Endothelial cell of umbilical vein (primary cell): Measurements from ENCODE around the gene RSPH1. TPM values are rescaled to one million over a fixed set of nuclear protein-coding genes. Genes with fewer than 3 reads are reported as not detected.

Source experiments
- BruUV-seq: library from RNA; stranded (reverse); fragments of 400-500 nt; replicated peaks from 2 replicates; lab custom pipeline; 2021; lab: Mats Ljungman, UMichigan
- CTCF ChIA-PET: fragments of 300-600, 350-600 bp; sonication (Branson Sonifier 250); formaldehyde crosslinking; loops from one replicate; lab custom pipeline; 2021; ENCODE audit warnings: antibody characterized with exemption, inconsistent platforms; lab: Charles Lee
- POLR2A ChIA-PET: fragments of 300-600, 350-600 bp; sonication (Branson Sonifier 250); formaldehyde crosslinking; loops from one replicate; lab custom pipeline; 2021; ENCODE audit warnings: antibody characterized with exemption, inconsistent platforms; lab: Charles Lee
- DNase-seq: peaks from one replicate; pipeline ENCODE4 v3.0.0-alpha.2; 2011; ENCODE audit warnings: low read depth, low spot score
- FAIRE-seq: peaks from 2 replicates; lab custom pipeline; 2011; peaks lifted over from hg19 to GRCh38; lab: Jason Lieb, UNC
- H2AFZ ChIP-seq: 2 replicates; pipeline ENCODE4 v1.6.0; 2012; ENCODE audit warnings: low read depth, low read length, control low read depth, inconsistent platforms
- H3K27ac ChIP-seq: 2 replicates; pipeline ENCODE4 v1.5.1; 2011; ENCODE audit warnings: low read depth, mild to moderate bottlenecking, control low read depth, low read length, moderate library complexity; ENCODE audit not compliant: insufficient read depth
- H3K27me3 ChIP-seq, 2 experiments: 2 replicates each; pipeline versions ENCODE4 v1.6.0 to v1.6.1; 2011; ENCODE audit warnings: low read length in 2 of 2, mixed read lengths in 1 of 2; ENCODE audit not compliant: control insufficient read depth in 2 of 2, insufficient read depth in 2 of 2
- H3K36me3 ChIP-seq, 2 experiments: 2 replicates in 1 of 2; 3 replicates in 1 of 2; pipeline ENCODE4 v1.5.1; 2011; ENCODE audit warnings: low read length in 2 of 2, mild to moderate bottlenecking in 1 of 2, moderate library complexity in 1 of 2; ENCODE audit not compliant: control insufficient read depth in 2 of 2, insufficient read depth in 2 of 2; ENCODE audit errors: extremely low read depth in 1 of 2
- H3K4me1 ChIP-seq: 3 replicates; pipeline ENCODE4 v1.5.1; 2011; ENCODE audit warnings: mild to moderate bottlenecking, low read length; ENCODE audit not compliant: control insufficient read depth, insufficient read depth; ENCODE audit errors: extremely low read depth
- H3K4me2 ChIP-seq: 2 replicates; pipeline ENCODE4 v1.6.1; 2011; ENCODE audit warnings: low read length, control low read depth, mixed read lengths; ENCODE audit not compliant: insufficient read depth
- H3K4me3 ChIP-seq, 3 experiments: fragments of 200-600 bp in 1 of 3; sonication (generic), shearing (Covaris generic) in 1 of 3; replicated peaks in 1 of 3; 2 replicates each; pipeline ENCODE4 v1.5.1; 2011 to 2016; ENCODE audit warnings: control low read depth in 3 of 3, low read length in 3 of 3, mild to moderate bottlenecking in 2 of 3, inconsistent platforms in 1 of 3, low read depth in 1 of 3, moderate library complexity in 1 of 3; ENCODE audit not compliant: insufficient read depth in 1 of 3
- H3K79me2 ChIP-seq: 2 replicates; pipeline ENCODE4 v1.6.0; 2012; ENCODE audit warnings: low read length, inconsistent platforms; ENCODE audit not compliant: control insufficient read depth, insufficient read depth
- H3K9ac ChIP-seq: replicated peaks from 2 replicates; pipeline ENCODE3; 2011; ENCODE audit warnings: low read length, control low read depth; ENCODE audit not compliant: insufficient read depth; ENCODE audit errors: extremely low read depth
- H3K9me1 ChIP-seq: replicated peaks from 3 replicates; pipeline ENCODE4 v1.6.0; 2011; ENCODE audit warnings: mild to moderate bottlenecking, low read length; ENCODE audit not compliant: control insufficient read depth, insufficient read depth; ENCODE audit errors: extremely low read depth
- H3K9me3 ChIP-seq: replicated peaks from 2 replicates; pipeline ENCODE4 v1.5.1; 2012; ENCODE audit warnings: low read length, inconsistent platforms; ENCODE audit not compliant: control insufficient read depth, insufficient read depth
- H4K20me1 ChIP-seq: replicated peaks from 2 replicates; pipeline ENCODE3; 2011; ENCODE audit warnings: mild to moderate bottlenecking, low read length; ENCODE audit not compliant: control insufficient read depth, insufficient read depth; ENCODE audit errors: extremely low read depth
- EZH2 ChIP-seq: IDR thresholded peaks from 2 replicates; pipeline ENCODE4 v1.6.1; 2012; ENCODE audit warnings: borderline replicate concordance, low read depth, mild to moderate bottlenecking, moderate library complexity, low read length, inconsistent platforms; ENCODE audit not compliant: severe bottlenecking
- FOS ChIP-seq: IDR thresholded peaks from 2 replicates; pipeline ENCODE4 v1.6.1; 2011; ENCODE audit warnings: mild to moderate bottlenecking, low read length, moderate library complexity, borderline replicate concordance; ENCODE audit not compliant: insufficient read depth
- GATA2 ChIP-seq: IDR thresholded peaks from 2 replicates; pipeline ENCODE4 v1.7.0; 2011; ENCODE audit warnings: low read depth, mild to moderate bottlenecking, moderate library complexity, mixed read lengths, low read length; ENCODE audit not compliant: insufficient read length, insufficient read depth
- JUN ChIP-seq: IDR thresholded peaks from 2 replicates; pipeline ENCODE4 v1.6.1; 2011; ENCODE audit warnings: borderline replicate concordance, low read depth; ENCODE audit not compliant: insufficient read length, insufficient read depth
- MAX ChIP-seq: IDR thresholded peaks from 2 replicates; pipeline ENCODE4 v1.6.1; 2011; ENCODE audit not compliant: insufficient read depth, insufficient read length
- MYC ChIP-seq: IDR thresholded peaks from one replicate; pipeline ENCODE4 v1.6.1; 2011; ENCODE audit warnings: mild to moderate bottlenecking, low read depth, low read length
- POLR2A ChIP-seq: IDR thresholded peaks from 2 replicates; pipeline ENCODE4 v1.6.1; 2012; ENCODE audit warnings: low read depth, mild to moderate bottlenecking, control low read depth, low read length
- POLR2AphosphoS5 ChIP-seq: IDR thresholded peaks from 2 replicates; pipeline ENCODE4 v1.6.1; 2012; ENCODE audit warnings: low read depth, mild to moderate bottlenecking, control low read depth, low read length, moderate library complexity; ENCODE audit not compliant: insufficient read depth
- dilution Hi-C: fragments of 300-500 bp; cut with MboI; formaldehyde crosslinking; loops from one replicate; pipeline ENCODE4 v1.15.0; 2019; ENCODE audit warnings: low sequenced_read_pairs; ENCODE audit not compliant: extremely low pct_ligation_motif_present
- intact Hi-C: fragments of 100-400 bp; cut with micrococcal nuclease; formaldehyde crosslinking; loops from one replicate; pipeline ENCODE4 v1.10.0; 2022
- polyA plus RNA-seq, 4 experiments: library from polyadenylated mRNA; depleted of rRNA in 3 of 4; stranded (reverse) in 3 of 4; unstranded in 1 of 4; fragments of >200 nt; gene quantifications; 2 replicates each; pipeline versions ENCODE4 v1.2.1 to v1.2.3, GENCODE V29; 2011 to 2012; ENCODE audit warnings: missing spikeins in 1 of 4
- total RNA-seq: library from RNA; stranded (reverse); gene quantifications from 2 replicates; pipeline ENCODE4 v1.2.3, GENCODE V29; 2021
- TF ChIP-seq, protein P1 (sequence below), 2 donors: IDR thresholded peaks; 1 replicate in 1 of 2; 2 replicates in 1 of 2; pipeline ENCODE4 v1.5.1; 2011; ENCODE audit warnings: low read length in 2 of 2, mild to moderate bottlenecking in 2 of 2, moderate library complexity in 2 of 2, control low read depth in 1 of 2, inconsistent platforms in 1 of 2, low read depth in 1 of 2; ENCODE audit not compliant: insufficient read depth in 1 of 2; ENCODE audit errors: extremely low read depth in 1 of 2

RSPH1 gene
- total and polyA plus RNA-seq, 2 donors (not counting 3 experiments of a cell fraction or from before 2014, with no cell fraction given): 0.08 TPM; not detected in 1

DNA sequence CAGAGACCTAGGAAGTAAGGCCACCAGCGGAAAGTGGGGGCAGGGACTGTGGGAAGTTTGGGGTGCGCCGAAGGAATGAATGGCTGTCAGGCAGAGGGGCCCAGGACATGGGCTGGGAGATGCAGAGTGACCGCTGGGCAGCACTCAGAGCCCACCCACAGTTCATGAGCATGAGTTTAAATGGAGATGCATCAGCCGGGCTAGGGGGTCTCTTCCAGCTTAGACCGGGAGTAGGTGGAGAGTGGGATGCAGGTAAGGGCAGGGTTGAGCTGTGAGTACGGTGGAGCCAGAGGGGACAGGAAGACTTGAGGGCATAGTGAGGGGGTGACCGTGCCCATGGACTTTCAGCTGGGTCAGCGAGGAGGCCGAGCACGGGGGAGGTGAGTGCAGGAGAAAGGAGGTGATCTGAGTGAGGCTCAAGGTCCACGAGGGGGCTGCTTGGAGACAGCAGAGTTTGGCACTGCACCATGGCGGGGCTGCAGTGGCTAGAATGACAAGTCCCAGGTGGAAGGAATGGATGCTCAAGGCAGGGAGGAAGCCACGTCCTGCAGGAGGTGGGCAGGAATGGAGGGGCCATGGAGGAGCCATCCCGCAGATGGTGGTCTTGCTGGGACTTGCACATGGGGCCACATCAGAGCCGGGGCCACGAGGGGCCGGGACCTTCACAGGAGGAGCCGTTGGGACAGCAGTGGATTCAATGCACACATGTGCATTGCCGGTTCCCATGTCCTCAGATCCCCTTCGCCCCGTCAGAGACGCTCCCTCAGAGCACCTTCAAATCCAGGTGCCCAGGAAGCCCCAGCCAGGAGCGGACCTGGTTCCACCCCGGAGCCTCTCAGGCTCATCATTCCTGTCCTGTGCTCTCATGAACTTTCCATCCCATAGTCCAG lies 57.5 kb downstream of the RSPH1 start:
- no TSS peak for BruUV-seq
- H3K4me3 ChIP-seq: no peak overlapping the region
- H3K9me3 ChIP-seq: no peaks in the 10 kb centered on the region
- H3K36me3 ChIP-seq: no peaks in the 10 kb centered on the region
- no peaks in the 10 kb centered on the region for H3K79me2 ChIP-seq
- no peaks in the 10 kb centered on the region for H3K27me3 ChIP-seq
- H3K9ac ChIP-seq: no peak overlapping the region
- POLR2A ChIA-PET: no interaction called here
- DNase-seq: no peak
- TF ChIP-seq FOS: no peak
- TF ChIP-seq POLR2AphosphoS5: no peak
- TF ChIP-seq GATA2: no peak
- no peak for TF ChIP-seq MYC
- no peak for TF ChIP-seq MAX
- TF ChIP-seq JUN: no peak
- TF ChIP-seq, protein P1, sequence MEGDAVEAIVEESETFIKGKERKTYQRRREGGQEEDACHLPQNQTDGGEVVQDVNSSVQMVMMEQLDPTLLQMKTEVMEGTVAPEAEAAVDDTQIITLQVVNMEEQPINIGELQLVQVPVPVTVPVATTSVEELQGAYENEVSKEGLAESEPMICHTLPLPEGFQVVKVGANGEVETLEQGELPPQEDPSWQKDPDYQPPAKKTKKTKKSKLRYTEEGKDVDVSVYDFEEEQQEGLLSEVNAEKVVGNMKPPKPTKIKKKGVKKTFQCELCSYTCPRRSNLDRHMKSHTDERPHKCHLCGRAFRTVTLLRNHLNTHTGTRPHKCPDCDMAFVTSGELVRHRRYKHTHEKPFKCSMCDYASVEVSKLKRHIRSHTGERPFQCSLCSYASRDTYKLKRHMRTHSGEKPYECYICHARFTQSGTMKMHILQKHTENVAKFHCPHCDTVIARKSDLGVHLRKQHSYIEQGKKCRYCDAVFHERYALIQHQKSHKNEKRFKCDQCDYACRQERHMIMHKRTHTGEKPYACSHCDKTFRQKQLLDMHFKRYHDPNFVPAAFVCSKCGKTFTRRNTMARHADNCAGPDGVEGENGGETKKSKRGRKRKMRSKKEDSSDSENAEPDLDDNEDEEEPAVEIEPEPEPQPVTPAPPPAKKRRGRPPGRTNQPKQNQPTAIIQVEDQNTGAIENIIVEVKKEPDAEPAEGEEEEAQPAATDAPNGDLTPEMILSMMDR (IDR thresholded peaks at IDR 0.05; ENCODE audit: extremely low read depth in 1 of 2, insufficient read depth in 1 of 2, low read depth in 1 of 2, low read length in 2 of 2): no peak
- TF ChIP-seq EZH2: no peak
- no peak for TF ChIP-seq POLR2A
- no peaks in the 10 kb centered on the region for H4K20me1 ChIP-seq
- dilution Hi-C loops: no loop called here
- no peak overlapping the region for H2AFZ ChIP-seq
- H3K27ac ChIP-seq: no peak overlapping the region
- no peaks in the 10 kb centered on the region for H3K9me1 ChIP-seq
- no peaks in the 10 kb centered on the region for H3K4me1 ChIP-seq
- intact Hi-C loops: no loop called here
- no peak overlapping the region for H3K4me2 ChIP-seq
- CTCF ChIA-PET: no interaction called here
- FAIRE-seq: no peak
